OCI-LY7 (cell line): ENCODE data around the gene RYK. TPM values are rescaled to one million over a fixed set of nuclear protein-coding genes. Genes with fewer than 3 reads are reported as not detected.

Experiments used
- BruUV-seq: library from RNA; stranded (reverse); fragments of 400-500 nt; replicated peaks from 2 replicates; lab custom pipeline; 2021; lab: Mats Ljungman, UMichigan
- CTCF ChIA-PET: fragments of 300-600 bp; sonication (Branson Sonifier 250); formaldehyde crosslinking; loops from one replicate; lab custom pipeline; 2022; ENCODE audit warnings: antibody characterized with exemption; ENCODE audit not compliant: unreplicated experiment; lab: Charles Lee
- POLR2A ChIA-PET: fragments of 300-600 bp; sonication (Branson Sonifier 250); formaldehyde crosslinking; loops from one replicate; lab custom pipeline; 2022; ENCODE audit warnings: antibody characterized with exemption; lab: Charles Lee
- DNase-seq: peaks from one replicate; pipeline ENCODE4 v3.0.0-alpha.2; 2015; ENCODE audit warnings: low spot score
- H2AFZ ChIP-seq: fragments of 200-600 bp; sonication (generic), shearing (Covaris generic); 2 replicates; pipeline ENCODE4 v1.6.1; 2014; ENCODE audit warnings: mild to moderate bottlenecking, antibody characterized with exemption, low read length, moderate library complexity
- H3K27ac ChIP-seq: fragments of 200-600 bp; sonication (generic); 2 replicates; pipeline ENCODE4 v1.5.1; 2014; ENCODE audit warnings: mixed run types, low read depth, mild to moderate bottlenecking, moderate library complexity, low read length, inconsistent platforms; ENCODE audit not compliant: poor library complexity, severe bottlenecking
- H3K36me3 ChIP-seq: fragments of 200-600 bp; sonication (generic); 2 replicates; pipeline ENCODE4 v1.6.1; 2014; ENCODE audit warnings: mild to moderate bottlenecking, antibody characterized with exemption, low read length, moderate library complexity, mixed read lengths; ENCODE audit not compliant: insufficient read depth
- H3K4me1 ChIP-seq: fragments of 200-600 bp; sonication (generic); 2 replicates; pipeline ENCODE4 v1.5.1; 2014; ENCODE audit warnings: mild to moderate bottlenecking, low read length; ENCODE audit not compliant: insufficient read depth, poor library complexity, severe bottlenecking
- H3K4me2 ChIP-seq: fragments of 200-600 bp; sonication (generic); 2 replicates; pipeline ENCODE4 v1.6.1; 2014; ENCODE audit warnings: mild to moderate bottlenecking, low read length
- H3K4me3 ChIP-seq: fragments of 200-600 bp; sonication (generic); 2 replicates; pipeline ENCODE4 v1.5.1; 2014; ENCODE audit warnings: mild to moderate bottlenecking, low read depth, low read length; ENCODE audit not compliant: poor library complexity, severe bottlenecking
- H3K79me2 ChIP-seq: fragments of 200-600 bp; sonication (generic); 2 replicates; pipeline ENCODE4 v1.6.1; 2016; ENCODE audit warnings: low read depth, mild to moderate bottlenecking, low read length, moderate library complexity, mixed read lengths; ENCODE audit not compliant: insufficient read depth
- H3K9me2 ChIP-seq: fragments of 200-600 bp; sonication (generic); 2 replicates; pipeline ENCODE4 v1.6.1; 2016; ENCODE audit warnings: mild to moderate bottlenecking, low read length, mixed read lengths; ENCODE audit not compliant: insufficient read depth
- H3K9me3 ChIP-seq: fragments of 200-600 bp; sonication (generic); 2 replicates; pipeline ENCODE4 v1.6.1; 2014; ENCODE audit warnings: mild to moderate bottlenecking, mixed run types, low read length, mixed read lengths
- H4K20me1 ChIP-seq: fragments of 200-600 bp; sonication (generic); 2 replicates; pipeline ENCODE4 v1.6.1; 2014; ENCODE audit warnings: mild to moderate bottlenecking, antibody characterized with exemption, low read length, moderate library complexity, mixed read lengths; ENCODE audit not compliant: insufficient read depth
- EZH2phosphoT487 ChIP-seq: fragments of 200-600 bp; sonication (generic); IDR thresholded peaks from 2 replicates; pipeline ENCODE4 v1.6.1; 2018; ENCODE audit warnings: low read depth, borderline replicate concordance, mild to moderate bottlenecking, mixed run types, antibody characterized with exemption, low read length, moderate library complexity, mixed read lengths
- intact Hi-C: fragments of 100-400 bp; cut with micrococcal nuclease; formaldehyde crosslinking; loops from one replicate; pipeline ENCODE4 v1.10.0; 2022; ENCODE audit not compliant: unreplicated experiment
- total RNA-seq, 2 experiments: library from RNA; depleted of rRNA in 1 of 2; stranded (reverse); fragments of >200 nt in 1 of 2; shearing (Covaris generic) in 1 of 2; gene quantifications; 2 replicates each; pipeline ENCODE4 v1.2.3, GENCODE V29; 2014 to 2022
- TF ChIP-seq, protein P1 (sequence below): fragments of 200-600 bp; sonication (generic); conservative IDR thresholded peaks from 2 replicates; pipeline ENCODE4 v1.5.1; 2014; ENCODE audit warnings: mild to moderate bottlenecking, antibody characterized with exemption, low read length, moderate library complexity, mixed read lengths

RYK gene
- total RNA-seq, 2 experiments from 2014 or later = 24.8 to 25.5 TPM

DNA sequence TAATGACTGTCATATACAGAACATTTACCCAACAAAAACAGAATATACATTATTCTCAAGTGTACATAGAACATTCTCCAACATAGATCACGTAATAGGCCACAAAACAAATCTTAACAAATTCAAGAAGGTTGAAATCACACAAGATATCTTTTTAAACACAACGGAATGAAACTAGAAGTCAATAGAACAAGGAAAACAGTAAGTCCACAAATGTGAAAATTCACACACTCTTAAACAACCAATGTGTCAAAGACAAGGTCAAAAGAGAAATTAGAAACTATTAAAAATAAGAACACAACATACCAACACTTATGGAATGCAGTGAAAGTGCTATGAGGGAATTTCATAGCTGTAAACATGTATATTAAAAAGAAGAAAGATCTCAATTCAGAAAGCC lies 139.7 kb downstream of the RYK start:
- H3K4me2 ChIP-seq = no peak overlapping the region
- intact Hi-C loops = no loop called here
- BruUV-seq = no TSS peak
- CTCF ChIA-PET = no interaction called here
- POLR2A ChIA-PET = no interaction called here
- no peaks in the 10 kb centered on the region for H3K9me3 ChIP-seq
- TF ChIP-seq EZH2phosphoT487 = no peak
- TF ChIP-seq, protein P1, sequence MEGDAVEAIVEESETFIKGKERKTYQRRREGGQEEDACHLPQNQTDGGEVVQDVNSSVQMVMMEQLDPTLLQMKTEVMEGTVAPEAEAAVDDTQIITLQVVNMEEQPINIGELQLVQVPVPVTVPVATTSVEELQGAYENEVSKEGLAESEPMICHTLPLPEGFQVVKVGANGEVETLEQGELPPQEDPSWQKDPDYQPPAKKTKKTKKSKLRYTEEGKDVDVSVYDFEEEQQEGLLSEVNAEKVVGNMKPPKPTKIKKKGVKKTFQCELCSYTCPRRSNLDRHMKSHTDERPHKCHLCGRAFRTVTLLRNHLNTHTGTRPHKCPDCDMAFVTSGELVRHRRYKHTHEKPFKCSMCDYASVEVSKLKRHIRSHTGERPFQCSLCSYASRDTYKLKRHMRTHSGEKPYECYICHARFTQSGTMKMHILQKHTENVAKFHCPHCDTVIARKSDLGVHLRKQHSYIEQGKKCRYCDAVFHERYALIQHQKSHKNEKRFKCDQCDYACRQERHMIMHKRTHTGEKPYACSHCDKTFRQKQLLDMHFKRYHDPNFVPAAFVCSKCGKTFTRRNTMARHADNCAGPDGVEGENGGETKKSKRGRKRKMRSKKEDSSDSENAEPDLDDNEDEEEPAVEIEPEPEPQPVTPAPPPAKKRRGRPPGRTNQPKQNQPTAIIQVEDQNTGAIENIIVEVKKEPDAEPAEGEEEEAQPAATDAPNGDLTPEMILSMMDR = no peak
- H4K20me1 ChIP-seq = no peaks in the 10 kb centered on the region
- no peak overlapping the region for H2AFZ ChIP-seq
- H3K36me3 ChIP-seq = no peaks in the 10 kb centered on the region
- no peak overlapping the region for H3K27ac ChIP-seq
- H3K9me2 ChIP-seq = no peaks in the 10 kb centered on the region
- no peaks in the 10 kb centered on the region for H3K79me2 ChIP-seq
- no peak overlapping the region for H3K4me3 ChIP-seq
- DNase-seq = no peak
- no peaks in the 10 kb centered on the region for H3K4me1 ChIP-seq

Other genes starting within 250 kb of the RYK start
- not detected in 2 replicates for gene SLCO2A1, start 220.9 kb downstream of the RYK start, total RNA-seq (2014; rRNA removed; shearing (Covaris generic))
- gene SLCO2A1, start 220.9 kb downstream of the RYK start, total RNA-seq (2022) = not detected in 2 replicates
- not detected in 2 replicates for gene AMOTL2, start 123.6 kb upstream of the RYK start, total RNA-seq (2014; rRNA removed; shearing (Covaris generic))
- gene AMOTL2, start 123.6 kb upstream of the RYK start, total RNA-seq (2022) = not detected in 2 replicates
- 29.8 and 57.8 TPM in 2 replicates for gene ANAPC13, start 235.1 kb upstream of the RYK start, total RNA-seq (2014; rRNA removed; shearing (Covaris generic))
- gene ANAPC13, start 235.1 kb upstream of the RYK start, total RNA-seq (2022) = 48.1 and 50.6 TPM in 2 replicates
- 21.1 and 45.7 TPM in 2 replicates for gene CEP63, start 235.2 kb upstream of the RYK start, total RNA-seq (2014; rRNA removed; shearing (Covaris generic))
- 42.8 and 49.0 TPM in 2 replicates for gene CEP63, start 235.2 kb upstream of the RYK start, total RNA-seq (2022)